ENCODE measurements around the gene TEX55.

- TF ChIP-seq CTCF (IDR thresholded peaks at IDR 0.05; ENCODE audit: low read depth, low read length, poor library complexity, severe bottlenecking) (no peak), EZH2phosphoT487 (IDR thresholded peaks at IDR 0.05; ENCODE audit: borderline replicate concordance, low read length) (no peak)
Measured at GRCh38 chr3:119104031-119104430, 41.9 kb upstream of the TEX55 start.
